HK-2 (cell line): ENCODE measurements around the gene SLC66A2.

Experiments used
- DNase-seq: peaks from one replicate; pipeline ENCODE4 v3.0.0-alpha.2; 2018; ENCODE audit not compliant: unreplicated experiment

The SLC66A2 gene

DNA sequence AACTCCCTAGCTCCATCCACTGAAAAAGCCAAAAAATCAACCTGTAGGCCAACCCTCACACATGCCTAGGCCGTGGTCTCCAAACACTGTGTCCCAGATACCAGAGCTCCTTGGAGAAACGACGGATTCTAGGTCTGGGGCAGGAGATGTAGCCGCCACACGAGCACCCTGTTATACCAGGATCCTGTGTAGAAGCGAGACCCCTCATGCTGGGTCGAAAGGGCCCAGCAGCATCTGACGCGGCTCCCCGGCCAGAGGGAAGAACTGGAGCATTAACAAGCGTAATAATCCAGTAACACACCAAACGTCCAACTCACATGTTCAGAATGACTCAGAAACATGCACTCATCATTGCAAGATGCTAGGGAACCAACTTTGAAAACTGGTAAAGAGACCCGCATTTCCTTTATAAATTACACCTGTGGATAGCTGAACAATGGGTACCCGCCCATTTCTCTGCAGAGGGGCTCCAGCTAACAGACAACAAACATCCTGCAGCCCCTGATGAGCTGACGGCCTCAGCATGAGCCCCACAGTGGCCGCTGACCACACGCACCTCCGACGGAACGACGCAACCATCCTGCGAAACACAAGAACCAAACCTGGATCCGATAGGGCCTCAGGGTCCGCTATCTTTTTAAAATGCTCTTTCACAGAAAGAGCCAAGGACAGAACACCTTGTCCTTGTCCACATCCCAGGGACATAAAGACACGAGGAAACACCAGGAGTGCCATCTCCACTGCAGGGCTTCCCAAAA lies 14.2 kb downstream of the SLC66A2 start:
- no peak for DNase-seq

DNA sequence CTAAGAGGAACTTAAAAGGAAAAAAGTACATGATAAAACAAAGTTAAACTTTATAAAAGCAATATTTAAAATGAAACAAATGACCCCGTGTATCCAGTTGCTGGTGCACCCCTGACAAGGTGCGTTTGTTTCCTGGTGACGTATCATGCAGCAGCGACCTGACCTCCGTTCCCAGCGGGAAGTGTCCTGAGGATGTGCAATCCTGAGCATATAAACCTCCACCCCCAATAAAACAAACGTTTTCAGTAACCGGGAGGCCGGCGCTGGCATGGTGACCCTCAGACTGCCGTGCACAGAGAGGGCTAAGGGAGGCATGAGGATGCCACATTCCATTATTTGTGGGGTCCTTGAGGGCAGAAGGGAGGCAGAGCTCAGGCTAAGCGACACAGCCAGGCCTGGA lies 14.8 kb downstream of the SLC66A2 start:
- no peak for DNase-seq

DNA sequence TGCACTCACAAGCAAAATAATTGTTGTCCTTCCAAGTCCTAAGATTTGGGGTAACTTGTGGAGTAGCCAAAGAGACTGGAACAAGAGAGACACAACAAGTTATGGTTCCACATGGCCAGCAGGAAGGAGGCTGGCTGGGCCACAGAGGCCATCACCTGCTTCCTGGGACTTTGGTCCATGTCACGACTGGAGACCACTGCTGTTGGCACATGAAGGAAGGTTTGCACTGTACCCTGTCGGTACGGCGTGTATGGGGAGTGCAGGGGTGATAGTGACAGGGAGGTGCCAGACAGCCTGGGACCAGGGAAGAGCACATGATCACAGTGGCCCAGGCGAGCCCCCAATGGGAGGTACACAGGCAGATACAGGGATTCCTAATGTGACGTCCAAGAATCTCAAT lies 15.5 kb downstream of the SLC66A2 start:
- DNase-seq = no peak

DNA sequence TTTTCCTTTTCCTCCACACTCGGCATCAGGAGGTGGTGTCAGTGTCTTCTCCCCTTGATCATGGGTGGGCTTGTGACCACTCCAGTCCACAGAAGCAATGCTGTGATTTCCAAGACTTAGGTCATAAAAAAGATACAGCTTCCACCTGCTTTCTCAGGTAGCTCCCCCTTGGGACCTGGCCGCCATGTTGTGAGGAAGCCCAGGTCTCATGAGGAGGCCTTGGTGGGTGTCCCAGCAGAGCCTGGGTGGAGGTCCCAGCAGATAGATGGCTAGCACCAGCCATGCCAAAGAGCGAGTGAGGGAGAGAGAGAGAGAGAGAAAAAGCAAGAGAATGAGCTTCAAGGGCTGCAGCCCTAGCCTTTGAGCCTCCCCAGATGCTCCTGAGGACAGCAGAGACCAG lies 16.0 kb downstream of the SLC66A2 start:
- DNase-seq = no peak

DNA sequence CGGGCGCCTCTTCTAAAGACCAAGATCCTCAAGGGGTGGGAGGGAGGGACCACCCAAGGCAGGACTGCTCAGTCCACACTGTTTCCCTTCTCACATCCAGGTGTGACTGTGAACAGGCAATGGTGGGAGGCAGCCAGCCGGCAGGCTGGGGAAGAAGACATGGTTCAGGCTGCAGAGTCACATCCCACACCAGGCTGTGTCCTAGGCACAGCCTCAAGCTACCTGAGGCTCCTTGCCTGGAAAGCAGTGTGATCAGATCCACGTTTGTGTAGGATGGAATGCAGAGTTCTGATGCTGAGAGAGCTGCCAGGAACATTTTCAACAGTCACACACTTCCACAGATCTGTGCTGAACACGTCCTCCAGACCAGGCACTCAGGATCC lies 16.4 kb downstream of the SLC66A2 start:
- DNase-seq = no peak

DNA sequence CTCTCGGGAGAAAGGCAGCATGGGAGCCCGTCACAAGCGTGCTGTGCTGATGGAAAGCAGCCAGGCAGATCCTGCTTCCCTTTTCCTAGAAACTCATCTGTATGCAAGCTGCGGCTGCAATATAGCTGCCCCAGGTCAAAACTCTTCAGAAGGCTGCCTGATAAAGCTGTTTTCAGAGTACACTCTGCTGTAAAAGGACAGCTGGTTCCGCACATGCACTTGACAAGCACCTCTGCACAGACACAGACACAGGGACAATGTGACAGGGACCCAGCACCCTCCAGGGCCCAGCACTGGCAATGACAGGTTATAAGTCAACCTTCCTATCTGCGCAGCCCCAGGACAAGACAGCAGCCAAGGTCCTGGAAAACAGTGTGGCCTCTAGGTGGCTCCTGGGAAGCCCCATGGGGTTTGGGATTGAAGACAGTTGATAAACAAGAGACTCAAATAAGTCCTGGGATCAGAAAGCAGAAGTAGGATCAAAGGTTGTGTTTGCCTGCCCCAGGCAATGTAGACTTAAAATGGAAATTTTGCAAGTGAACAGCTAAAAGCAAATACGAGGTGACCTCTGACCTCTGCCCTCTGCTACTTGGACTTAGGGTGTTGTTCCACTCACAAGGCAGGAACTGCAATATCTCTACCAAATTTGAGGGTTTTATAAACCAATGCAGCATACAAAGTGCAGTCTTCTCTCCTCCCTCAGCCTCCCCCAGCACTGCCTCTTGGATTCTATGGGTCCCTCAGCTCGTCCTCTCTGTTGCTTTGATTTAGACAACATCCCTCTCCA lies 16.9 kb downstream of the SLC66A2 start:
- DNase-seq = no peak

DNA sequence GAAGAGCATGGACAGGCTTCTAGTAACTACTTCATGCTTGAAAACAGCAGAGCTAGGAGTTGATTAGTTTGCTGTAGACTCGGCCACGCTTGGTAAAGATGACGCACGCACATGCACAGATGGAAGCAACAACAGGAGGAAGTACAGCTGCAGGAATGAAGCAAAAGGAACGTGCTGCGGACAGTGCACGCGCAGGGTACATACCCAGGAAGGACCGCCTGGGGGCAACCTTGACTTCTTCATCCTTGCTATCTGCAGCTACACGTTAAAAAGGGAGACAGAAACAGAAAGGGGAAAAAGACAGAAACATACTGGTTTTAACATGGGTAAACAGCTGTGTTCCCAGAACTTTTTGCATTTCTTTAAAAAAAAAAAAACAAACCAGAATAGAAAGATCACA lies 17.7 kb downstream of the SLC66A2 start:
- no peak for DNase-seq

DNA sequence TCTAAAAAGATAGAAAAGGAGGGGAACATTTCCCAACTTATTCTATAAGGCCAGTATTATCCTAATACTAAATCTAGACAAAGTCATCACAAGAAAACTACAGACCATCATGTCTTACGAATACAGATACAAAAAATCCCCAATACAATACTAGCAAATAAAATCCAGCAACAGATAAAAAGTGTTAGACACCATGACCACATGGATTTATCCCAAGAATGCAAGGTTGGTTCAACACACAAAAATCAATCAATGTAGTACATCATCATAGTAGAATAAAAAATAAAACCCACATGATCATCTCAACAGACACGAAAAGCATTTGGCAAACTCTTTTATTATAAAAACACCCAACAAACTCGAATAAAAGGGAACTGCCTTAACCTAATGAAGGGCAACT lies 18.5 kb downstream of the SLC66A2 start:
- DNase-seq = no peak

DNA sequence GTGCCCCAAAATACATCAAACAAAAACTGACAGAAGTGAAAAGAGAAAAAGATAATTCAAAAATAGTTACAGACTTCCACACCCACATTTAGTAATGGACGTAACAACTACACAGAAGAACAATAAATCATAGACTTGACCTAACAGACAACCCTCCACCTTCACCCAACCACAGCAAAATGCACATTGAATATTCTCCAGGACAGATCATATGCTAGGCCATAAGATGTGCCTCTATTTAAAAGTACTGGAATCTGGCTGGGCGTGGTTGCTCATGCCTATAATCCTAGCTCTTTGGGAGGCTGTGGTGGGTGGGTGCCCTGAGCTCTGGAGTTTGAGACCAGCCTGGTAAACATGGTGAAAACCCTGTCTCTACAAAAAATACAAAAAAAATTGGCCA lies 20.0 kb downstream of the SLC66A2 start:
- no peak for DNase-seq

DNA sequence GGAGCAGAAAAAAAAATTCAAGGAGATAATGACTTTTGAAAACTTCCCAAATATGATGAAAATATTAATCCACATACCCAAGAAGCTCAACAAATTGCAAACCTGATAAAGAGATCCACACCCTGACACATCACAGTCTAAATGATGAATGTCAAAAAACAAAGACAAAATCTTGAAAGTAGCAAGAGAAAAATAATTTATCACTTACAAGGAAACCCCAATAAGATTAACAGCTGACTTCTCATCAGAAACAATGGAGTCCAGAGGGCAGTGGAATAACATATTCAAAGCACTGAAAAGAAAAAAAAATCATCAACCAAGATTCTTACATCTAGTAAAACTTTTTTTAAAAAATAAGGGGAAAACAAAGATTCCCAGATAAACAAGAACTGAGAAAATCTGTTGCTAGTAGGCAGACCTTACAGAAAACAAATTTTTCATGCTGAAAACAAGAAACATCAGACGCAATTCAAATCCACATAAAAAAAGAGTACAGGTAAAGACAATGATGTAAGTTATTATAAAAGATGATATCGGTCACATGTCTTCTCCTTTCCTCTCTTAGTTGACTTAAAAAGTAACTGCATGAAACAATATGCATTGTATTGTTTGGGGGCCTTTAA lies 21.3 kb downstream of the SLC66A2 start:
- no peak for DNase-seq

DNA sequence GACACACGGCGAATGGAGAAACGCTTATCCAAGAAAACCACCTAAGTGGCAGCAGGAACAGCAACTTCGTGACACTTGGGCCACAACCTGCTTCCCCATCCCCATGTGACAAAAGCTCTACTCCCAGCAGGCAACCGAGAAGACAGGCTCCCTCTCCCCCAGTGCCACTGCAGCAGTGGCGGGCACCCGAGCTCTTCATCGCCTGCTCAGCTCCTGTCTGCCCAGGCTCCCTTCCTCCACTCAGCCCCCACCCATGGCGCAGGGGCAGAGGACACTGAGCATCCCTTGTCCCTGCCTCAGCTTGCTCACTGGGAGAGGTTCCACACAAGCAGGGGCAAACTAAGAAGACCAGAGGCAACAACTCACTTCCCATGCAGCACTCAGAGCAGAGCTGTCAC lies 22.9 kb downstream of the SLC66A2 start:
- DNase-seq = no peak

DNA sequence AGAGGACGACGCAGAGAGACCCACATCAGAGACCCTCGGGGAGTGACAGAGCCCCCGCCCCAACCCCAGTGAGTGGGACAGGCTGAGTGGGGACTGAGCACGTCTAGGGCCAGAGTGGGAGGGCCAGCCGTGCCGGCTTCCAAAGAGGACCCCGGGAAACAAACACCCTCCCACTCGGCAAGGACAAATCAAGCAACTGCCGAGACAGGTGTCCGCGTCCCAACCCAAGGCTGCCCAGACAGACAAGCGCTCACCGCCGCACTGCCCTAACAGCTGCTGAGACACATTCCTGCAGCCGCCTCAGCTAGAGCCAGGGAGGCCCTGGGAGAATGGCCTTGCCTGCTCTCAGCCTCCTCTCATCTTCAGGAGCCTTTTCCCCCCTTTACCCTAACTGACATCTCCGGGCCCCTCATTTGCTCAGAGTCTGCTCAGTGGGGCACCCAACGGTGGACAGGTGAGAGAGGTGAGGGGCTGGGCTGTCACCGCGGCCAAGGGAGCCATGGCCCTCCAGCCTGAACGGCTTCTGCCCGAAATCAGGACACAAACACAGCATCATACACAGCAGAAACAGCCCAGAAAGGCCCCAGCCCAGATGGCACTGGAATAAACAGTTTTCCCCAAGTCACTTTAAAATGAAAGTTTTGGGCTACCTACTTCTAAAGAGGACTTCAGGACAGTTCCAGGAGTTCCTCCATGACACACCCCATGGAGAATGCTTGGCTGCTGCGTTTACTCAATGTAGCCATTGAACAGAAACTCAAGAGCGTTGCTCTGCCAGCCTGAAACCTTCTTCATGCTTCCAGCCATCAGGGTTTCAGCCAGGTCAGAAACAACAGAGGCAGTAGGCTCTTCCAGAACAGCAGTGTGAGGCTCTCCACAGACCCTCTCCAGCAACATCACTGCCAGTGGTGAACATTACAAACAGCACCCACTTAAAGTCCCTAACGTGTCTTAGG lies 23.6 kb downstream of the SLC66A2 start:
- no peak for DNase-seq

DNA sequence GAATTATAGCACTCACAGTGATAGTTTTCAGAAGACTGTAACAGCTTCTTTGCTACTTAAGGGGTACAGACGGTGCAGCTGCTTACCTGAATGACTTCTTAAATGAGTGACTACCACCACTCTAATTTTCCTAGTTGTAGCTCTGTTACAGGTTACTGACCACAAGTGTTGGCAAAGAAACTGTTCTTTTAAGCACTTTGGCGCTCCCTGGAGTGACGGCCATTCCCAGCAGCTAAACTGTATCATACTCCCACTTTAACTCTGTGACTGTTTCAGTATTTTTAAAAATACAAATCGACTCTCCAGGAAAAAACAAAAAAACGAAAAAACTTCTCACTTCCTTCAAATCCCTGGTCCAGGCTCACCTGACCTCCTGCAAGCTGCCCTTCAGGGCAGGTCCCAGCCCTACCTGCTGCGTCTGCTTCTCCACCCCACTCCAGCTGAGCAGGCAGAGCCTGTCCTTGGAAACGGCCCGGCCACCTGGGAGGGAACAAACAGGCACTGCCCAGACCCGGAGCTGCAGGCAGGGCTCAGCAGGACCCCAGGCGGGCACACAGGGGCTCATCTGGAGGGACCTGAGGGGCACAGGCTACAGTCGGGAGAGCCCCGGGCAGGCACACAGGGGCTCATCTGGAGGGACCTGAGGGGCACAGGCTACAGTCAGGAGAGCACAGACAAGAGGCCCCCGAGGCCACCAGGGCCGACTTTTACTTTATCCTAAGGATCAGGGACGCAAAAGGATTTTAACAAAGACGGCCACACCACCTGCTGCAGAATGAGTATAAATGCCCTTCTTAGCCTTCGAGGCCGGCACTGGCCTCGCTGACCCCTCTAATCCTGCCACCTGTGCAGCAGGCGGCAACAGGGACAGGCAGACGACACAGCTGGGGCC lies 24.5 kb downstream of the SLC66A2 start:
- DNase-seq = no peak

DNA sequence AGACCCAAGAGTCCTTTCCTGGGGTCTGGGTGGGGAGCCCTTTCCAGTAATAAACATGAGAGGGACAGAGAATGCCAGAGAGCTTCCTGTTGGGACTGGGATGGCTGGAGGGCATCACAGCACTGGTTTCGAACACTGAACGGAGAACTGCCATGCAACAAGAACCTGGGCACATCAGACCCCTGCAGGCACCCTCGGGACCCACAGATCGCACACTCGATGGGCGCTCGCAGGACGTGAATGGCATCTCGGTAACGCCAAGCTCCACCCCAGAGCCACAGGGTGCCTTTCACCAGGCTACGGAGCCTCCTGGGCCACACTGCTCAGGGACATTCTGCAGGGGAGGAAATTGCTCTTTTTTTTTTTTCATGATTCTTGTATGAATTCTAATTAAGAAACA lies 25.1 kb downstream of the SLC66A2 start:
- DNase-seq = no peak

DNA sequence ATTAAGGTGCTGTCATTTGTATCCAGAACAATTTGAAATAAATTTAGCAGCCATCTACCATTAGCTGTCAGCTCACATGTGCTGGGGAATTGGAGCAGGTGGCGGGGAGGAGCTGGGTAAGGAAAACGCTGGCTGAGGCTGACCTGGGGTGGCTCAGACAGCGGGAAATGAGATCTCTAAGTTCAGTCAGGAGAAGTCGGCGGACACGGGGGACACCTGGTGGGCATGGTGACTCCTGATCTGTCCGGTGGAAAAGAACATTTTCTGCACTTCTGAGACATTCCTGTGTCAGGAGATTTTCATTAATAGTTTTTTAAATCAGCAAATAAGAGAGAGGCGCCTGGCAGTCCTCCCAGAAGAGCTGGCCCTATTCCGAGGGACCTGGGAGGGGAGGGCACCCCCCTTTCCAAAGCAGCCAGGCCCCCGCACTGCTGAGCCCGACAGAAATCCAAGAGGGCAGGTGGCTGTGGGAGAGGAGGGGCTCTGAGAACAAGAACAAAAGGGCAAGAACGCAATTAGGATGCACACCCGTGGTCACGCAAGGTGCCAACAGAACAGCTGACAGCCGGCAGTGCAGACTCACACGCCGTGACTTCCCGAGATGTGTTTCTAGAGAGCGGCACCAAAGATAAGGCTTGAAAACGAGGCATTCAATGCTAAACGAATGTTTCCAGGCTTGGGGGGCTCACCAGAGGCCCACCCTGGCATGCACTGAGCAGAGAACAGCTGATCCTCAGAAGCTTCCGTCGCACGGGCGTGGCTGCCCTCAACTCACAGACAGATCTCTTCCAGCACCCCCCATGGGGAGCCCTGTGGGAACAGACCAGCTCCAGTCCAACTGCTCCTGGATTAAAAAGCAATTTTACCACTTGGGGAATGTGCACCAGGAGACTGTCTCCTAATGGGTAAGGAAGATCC lies 26.4 kb downstream of the SLC66A2 start:
- DNase-seq = no peak

DNA sequence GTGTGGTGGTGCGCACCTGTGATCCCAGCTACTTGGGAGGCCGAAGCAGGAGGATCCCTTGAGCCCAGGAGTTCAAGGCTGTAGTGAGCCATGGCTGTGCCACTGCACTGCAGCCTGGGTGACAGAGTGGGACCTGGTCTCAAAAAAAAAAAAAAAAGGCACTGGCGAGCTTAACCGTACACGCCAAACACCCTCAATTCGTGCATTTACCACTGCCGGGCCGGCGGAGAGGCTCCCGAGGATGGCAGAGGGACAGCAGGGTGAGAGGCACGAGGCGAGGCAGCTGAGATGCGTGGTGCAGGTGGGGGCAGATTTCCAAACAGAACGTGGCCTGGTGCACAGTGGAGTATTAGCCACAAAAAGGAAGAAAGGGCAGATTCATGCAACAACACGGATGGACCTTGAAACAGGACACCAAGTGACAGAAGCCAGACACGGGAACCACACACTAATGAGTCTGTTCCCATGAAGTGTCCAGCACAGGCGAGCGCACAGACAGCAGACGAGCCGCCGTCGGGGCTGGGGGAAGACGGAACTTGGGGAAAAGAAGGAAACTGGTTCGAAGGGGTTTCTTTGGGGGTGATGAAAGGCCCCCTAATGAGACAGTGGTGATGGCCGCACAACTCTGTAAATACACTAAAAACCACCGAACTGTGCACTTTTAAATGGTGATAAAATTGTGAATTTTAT lies 27.4 kb downstream of the SLC66A2 start:
- DNase-seq = no peak

DNA sequence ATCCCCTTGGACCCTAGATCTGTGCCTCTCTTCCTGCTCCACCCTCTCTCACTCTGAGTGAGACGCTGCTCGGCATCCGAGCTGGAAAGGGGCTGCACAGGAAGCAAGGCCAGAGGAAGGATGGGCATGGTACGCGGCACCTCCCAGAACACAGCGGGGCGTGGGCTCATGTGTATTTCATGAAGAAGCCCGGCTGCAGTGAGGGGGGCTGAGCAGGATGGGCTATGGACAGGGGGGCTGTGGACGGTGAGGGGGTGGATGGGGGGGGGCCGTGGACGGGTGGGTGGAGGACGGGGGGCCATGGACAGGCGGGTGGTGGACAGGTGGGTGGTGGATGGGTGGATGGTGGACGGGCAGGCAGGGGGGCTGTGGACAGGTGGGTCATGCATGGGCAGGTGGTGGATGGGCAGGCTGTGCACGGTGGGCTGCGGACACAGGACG lies 28.5 kb downstream of the SLC66A2 start:
- no peak for DNase-seq

DNA sequence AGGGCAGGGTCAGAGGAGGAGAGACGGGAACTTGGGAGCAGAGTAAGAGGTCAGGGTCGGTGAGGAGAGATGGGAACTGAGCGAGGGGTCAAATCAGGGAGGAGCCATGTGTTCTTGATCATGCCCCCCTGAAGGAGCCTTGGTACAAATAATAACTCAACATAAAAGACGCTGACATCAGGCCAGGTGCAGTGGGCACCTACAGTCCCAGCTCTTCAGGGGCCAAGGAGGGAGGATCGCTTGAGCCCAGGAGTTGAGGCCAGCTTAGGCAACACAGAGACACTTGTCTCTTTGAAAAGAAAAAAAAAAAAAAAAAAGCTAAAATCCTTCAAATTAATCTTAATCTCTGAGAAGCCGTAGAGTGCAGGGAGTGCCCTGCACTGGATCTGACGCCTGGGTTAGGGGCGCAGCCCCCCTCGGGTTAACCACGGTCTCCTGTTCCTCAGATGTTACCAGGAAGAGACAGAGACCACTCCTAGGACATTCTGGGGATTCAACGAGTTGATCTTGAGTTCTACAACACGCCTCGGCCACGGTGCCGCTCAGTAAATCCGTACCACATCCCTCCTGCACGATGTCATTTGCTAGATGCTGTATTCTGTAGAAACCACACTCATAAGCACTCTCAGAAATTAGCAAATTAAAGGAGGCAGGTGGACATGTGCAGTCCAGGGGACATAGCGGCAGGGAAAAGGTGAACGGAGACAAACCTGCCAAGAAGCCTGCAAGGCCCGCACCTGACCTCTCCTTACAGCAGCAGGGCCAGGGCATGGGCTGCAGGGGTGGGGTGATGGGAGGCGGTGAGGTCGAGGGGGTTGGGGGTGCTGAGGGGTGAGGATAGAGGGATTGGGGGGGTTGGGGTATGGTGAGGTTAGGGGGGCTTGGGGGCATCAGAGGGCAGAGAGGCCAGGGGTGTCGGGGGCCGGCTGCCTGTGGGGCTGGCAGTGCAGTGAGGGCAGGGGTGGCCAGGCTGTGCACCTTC lies 29.2 kb downstream of the SLC66A2 start:
- no peak for DNase-seq
